ENCODE results near the gene TBL2. TPM values are rescaled to one million over a fixed set of nuclear protein-coding genes. Genes with fewer than 3 reads are reported as not detected.
"Not testable (repeated sequence)": the region's sequence is repeated elsewhere in the genome, so short reads cannot be mapped to it uniquely, and the experiment has no call there.

The TBL2 gene
- total RNA-seq, 3 donors from 2014 or later = 25.4 to 42.4 (median 31.1) TPM

GRCh38 chr7:73570977-73571376 lies 7.4 kb downstream of the TBL2 start:
- intact Hi-C loops (cut with DNase I, micrococcal nuclease) = no loop called here
- DNase-seq (peak in 1 of 3 donors; percentile 34), ATAC-seq (no peak)
- TF ChIP-seq CTCF (IDR thresholded peaks at IDR 0.05) = no peak
- peaks cover 5% of the 10 kb centered on the region for H3K4me1 ChIP-seq (ENCODE audit: low read depth)
- H3K36me3 ChIP-seq (ENCODE audit: low read depth) = peaks cover 17% of the 10 kb centered on the region
- no peaks in the 10 kb centered on the region for H3K9me3 ChIP-seq
- no peak overlapping the region for H3K4me3 ChIP-seq

GRCh38 chr7:73570521-73570920 lies 7.9 kb downstream of the TBL2 start:
- peak in 1 of 3 donors; percentile 43 for DNase-seq
- Histone ChIP-seq H3K36me3 (ENCODE audit: low read depth) (peaks cover 17% of the 10 kb centered on the region), H3K9me3 (no peaks in the 10 kb centered on the region), H3K4me3 (no peak overlapping the region), H3K4me1 (ENCODE audit: low read depth) (peaks cover 7% of the 10 kb centered on the region)
- no peak for ATAC-seq
- intact Hi-C loops (cut with DNase I, micrococcal nuclease) = no loop called here
- TF ChIP-seq CTCF (IDR thresholded peaks at IDR 0.05) = no peak

GRCh38 chr7:73569042-73569608 lies 9.3 kb downstream of the TBL2 start:
- ATAC-seq (no peak), DNase-seq (no peak)
- peaks cover 7% of the 10 kb centered on the region for H3K4me1 ChIP-seq (ENCODE audit: low read depth)
- H3K36me3 ChIP-seq (ENCODE audit: low read depth) = peaks cover 17% of the 10 kb centered on the region
- intact Hi-C loops (cut with DNase I, micrococcal nuclease) = no loop called here
- no peak overlapping the region for H3K4me3 ChIP-seq
- no peaks in the 10 kb centered on the region for H3K9me3 ChIP-seq
- TF ChIP-seq CTCF (IDR thresholded peaks at IDR 0.05) = no peak

- no peak for TF ChIP-seq CTCF (IDR thresholded peaks at IDR 0.05)
- H3K36me3 ChIP-seq (ENCODE audit: low read depth) = peaks cover 17% of the 10 kb centered on the region
- H3K4me1 ChIP-seq (ENCODE audit: low read depth) = peaks cover 6% of the 10 kb centered on the region
- H3K9me3 ChIP-seq = no peaks in the 10 kb centered on the region
- ATAC-seq = no peak
- no peak overlapping the region for H3K4me3 ChIP-seq
- no peak for DNase-seq
- intact Hi-C loops (cut with DNase I, micrococcal nuclease) = no loop called here
These were observed 10.3 kb downstream of the TBL2 start for GRCh38 chr7:73567846-73568685.

- H3K4me3 ChIP-seq = no peak overlapping the region
- intact Hi-C loops (cut with DNase I, micrococcal nuclease) = no loop called here
- H3K9me3 ChIP-seq = no peaks in the 10 kb centered on the region
- peaks cover 2% of the 10 kb centered on the region for H3K4me1 ChIP-seq (ENCODE audit: low read depth)
- TF ChIP-seq CTCF (IDR thresholded peaks at IDR 0.05) = no peak
- ATAC-seq (no peak), DNase-seq (peak in 1 of 3 donors; percentile 17)
- peaks cover 17% of the 10 kb centered on the region for H3K36me3 ChIP-seq (ENCODE audit: low read depth)
These were observed 11.2 kb downstream of the TBL2 start for GRCh38 chr7:73567140-73567539.

GRCh38 chr7:73566431-73566830 lies 11.9 kb downstream of the TBL2 start:
- H3K9me3 ChIP-seq; DNase-seq; H3K4me3 ChIP-seq; intact Hi-C loops (cut with DNase I, micrococcal nuclease); H3K4me1 ChIP-seq (ENCODE audit: low read depth): not testable (repeated sequence)
- ATAC-seq = peak; percentile 16
- H3K36me3 ChIP-seq (ENCODE audit: low read depth) = peaks cover 11% of the 10 kb centered on the region
